ENCODE results near the gene GFI1B. TPM values are rescaled to one million over a fixed set of nuclear protein-coding genes. Genes with fewer than 3 reads are reported as not detected.

GFI1B gene
- total and polyA plus RNA-seq, 2 of the 4 experiments (the other 2 are of a cell fraction) = 0.02 TPM; not detected in 1

DNA sequence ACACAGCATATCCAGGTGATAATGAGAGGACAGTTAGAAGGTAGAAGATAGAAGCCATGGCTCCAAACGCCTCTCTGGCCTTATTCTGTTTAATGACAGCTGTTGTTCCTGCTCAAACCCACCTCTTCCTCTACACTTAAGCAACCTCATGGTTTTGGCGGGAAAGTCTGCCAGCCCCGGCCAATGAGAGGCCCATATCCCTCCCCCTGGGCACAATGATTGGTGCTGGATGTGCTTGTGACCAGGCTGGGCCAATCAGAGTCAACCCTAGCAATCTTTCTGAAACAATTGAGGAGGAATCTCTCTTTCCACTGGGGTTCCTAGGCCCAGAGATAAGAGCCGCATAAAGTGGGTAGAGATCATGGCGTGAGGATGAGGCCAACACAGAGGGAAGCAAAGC, 4.8 kb upstream of the GFI1B start:
- Histone ChIP-seq H3K9me1 (ENCODE audit: insufficient read depth, low read length) (no peaks in the 10 kb centered on the region), H3K56ac (ENCODE audit: extremely low read depth, insufficient read depth, low read length) (no peak overlapping the region), H3K9ac (ENCODE audit: low read depth, low read length) (no peak overlapping the region), H3K4ac (ENCODE audit: low read depth, low read length) (no peak overlapping the region), H3K4me2 (ENCODE audit: low read depth, low read length) (no peak overlapping the region), H3K18ac (ENCODE audit: low read depth, low read length) (no peak overlapping the region), H3K4me3 (ENCODE audit: insufficient read depth, low read depth, low read length) (no peak overlapping the region), H3K9me3 (ENCODE audit: control insufficient read depth, insufficient read depth, low read length) (no peaks in the 10 kb centered on the region), H3K14ac (replicated peaks; ENCODE audit: low read depth, low read length) (no peak overlapping the region), H2AK5ac (ENCODE audit: low read depth, low read length) (no peak overlapping the region), H2AFZ (replicated peaks; ENCODE audit: low read length, poor library complexity) (no peak overlapping the region), H4K20me1 (ENCODE audit: insufficient read depth, low read length) (no peaks in the 10 kb centered on the region), H4K91ac (ENCODE audit: insufficient read depth, low read depth, low read length) (no peak overlapping the region), H3K36me3 (ENCODE audit: control insufficient read depth, insufficient read depth, low read length) (no peaks in the 10 kb centered on the region), H3K23ac (ENCODE audit: low read depth, low read length) (no peak overlapping the region), H4K5ac (ENCODE audit: low read depth, low read length) (no peak overlapping the region), H3K27ac (ENCODE audit: insufficient read depth, low read length) (no peak overlapping the region), H2BK15ac (ENCODE audit: low read depth, low read length) (no peak overlapping the region), H2BK5ac (ENCODE audit: low read depth, low read length, poor library complexity, severe bottlenecking) (no peak overlapping the region), H4K8ac (ENCODE audit: low read depth in 2 of 2, low read length in 2 of 2) (no peak overlapping the region), H2BK120ac (ENCODE audit: low read depth, low read length) (no peak overlapping the region), H3K4me1 (ENCODE audit: control insufficient read depth, insufficient read depth, low read length) (no peaks in the 10 kb centered on the region), H3K79me1 (ENCODE audit: low read depth in 1 of 2, low read length in 2 of 2) (no peaks in the 10 kb centered on the region), H3K27me3 (ENCODE audit: control insufficient read depth, insufficient read depth, low read length) (peaks cover 51% of the 10 kb centered on the region), H2AK9ac (replicated peaks; ENCODE audit: low read depth, low read length, poor library complexity) (no peak overlapping the region), H2BK20ac (ENCODE audit: low read depth, low read length) (no peak overlapping the region)
- CTCF ChIA-PET = no interaction called here
- WGBS, 2 experiments (ENCODE audit: extremely low coverage in 2 of 2, insufficient read length in 1 of 2) = no CpG with 5 or more reads among the region's 5 CpGs
- no TSS peak for BruUV-seq (replicated peaks)
- ATAC-seq (ENCODE audit: low read depth) = no peak; the same call in 1 of the 2 replicates
- TF ChIP-seq RCOR1 (IDR thresholded peaks at IDR 0.05; ENCODE audit: insufficient replicate concordance, low read length) = no peak
- TF ChIP-seq, protein P1, sequence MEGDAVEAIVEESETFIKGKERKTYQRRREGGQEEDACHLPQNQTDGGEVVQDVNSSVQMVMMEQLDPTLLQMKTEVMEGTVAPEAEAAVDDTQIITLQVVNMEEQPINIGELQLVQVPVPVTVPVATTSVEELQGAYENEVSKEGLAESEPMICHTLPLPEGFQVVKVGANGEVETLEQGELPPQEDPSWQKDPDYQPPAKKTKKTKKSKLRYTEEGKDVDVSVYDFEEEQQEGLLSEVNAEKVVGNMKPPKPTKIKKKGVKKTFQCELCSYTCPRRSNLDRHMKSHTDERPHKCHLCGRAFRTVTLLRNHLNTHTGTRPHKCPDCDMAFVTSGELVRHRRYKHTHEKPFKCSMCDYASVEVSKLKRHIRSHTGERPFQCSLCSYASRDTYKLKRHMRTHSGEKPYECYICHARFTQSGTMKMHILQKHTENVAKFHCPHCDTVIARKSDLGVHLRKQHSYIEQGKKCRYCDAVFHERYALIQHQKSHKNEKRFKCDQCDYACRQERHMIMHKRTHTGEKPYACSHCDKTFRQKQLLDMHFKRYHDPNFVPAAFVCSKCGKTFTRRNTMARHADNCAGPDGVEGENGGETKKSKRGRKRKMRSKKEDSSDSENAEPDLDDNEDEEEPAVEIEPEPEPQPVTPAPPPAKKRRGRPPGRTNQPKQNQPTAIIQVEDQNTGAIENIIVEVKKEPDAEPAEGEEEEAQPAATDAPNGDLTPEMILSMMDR (conservative IDR thresholded peaks at IDR 0.05; ENCODE audit: low read depth, low read length) = no peak
- TF ChIP-seq, protein P2, sequence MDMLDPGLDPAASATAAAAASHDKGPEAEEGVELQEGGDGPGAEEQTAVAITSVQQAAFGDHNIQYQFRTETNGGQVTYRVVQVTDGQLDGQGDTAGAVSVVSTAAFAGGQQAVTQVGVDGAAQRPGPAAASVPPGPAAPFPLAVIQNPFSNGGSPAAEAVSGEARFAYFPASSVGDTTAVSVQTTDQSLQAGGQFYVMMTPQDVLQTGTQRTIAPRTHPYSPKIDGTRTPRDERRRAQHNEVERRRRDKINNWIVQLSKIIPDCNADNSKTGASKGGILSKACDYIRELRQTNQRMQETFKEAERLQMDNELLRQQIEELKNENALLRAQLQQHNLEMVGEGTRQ (IDR thresholded peaks at IDR 0.05; ENCODE audit: low read depth, low read length) = peak; percentile 86
- no peak for TF ChIP-seq CHD1 (IDR thresholded peaks at IDR 0.05; ENCODE audit: low read depth, low read length)
- TF ChIP-seq RFX5 (IDR thresholded peaks at IDR 0.05; ENCODE audit: low read depth, low read length) = no peak
- TF ChIP-seq MXI1 (IDR thresholded peaks at IDR 0.05; ENCODE audit: borderline replicate concordance, low read depth, low read length) = no peak
- no peak for TF ChIP-seq MAZ (IDR thresholded peaks at IDR 0.05; ENCODE audit: borderline replicate concordance, low read depth, low read length)
- no peak for TF ChIP-seq POLR2A (IDR thresholded peaks at IDR 0.05; ENCODE audit: low read depth, low read length)
- dilution Hi-C loops (cut with HindIII; ENCODE audit: low sequenced_read_pairs, unreplicated experiment) = no loop called here
- DNase-seq = peak; percentile 18
- in situ Hi-C loops (cut with MboI; ENCODE audit: low sequenced_read_pairs) = no loop called here
- intact Hi-C loops (cut with micrococcal nuclease) = loop anchor here (5.0 kb wide), 1 partner anchor 71 kb away; no protein-coding TSS in a partner anchor
- POLR2A ChIA-PET (ENCODE audit: unreplicated experiment) = no interaction called here

Data from IMR-90 (cell line).